Upper lobe of left lung (tissue), 4 donors: ENCODE results near the gene CTSH.

Experiments
- CTCF ChIP-seq, 6 experiments: fragments of 450-650 bp in 4 of 6; fragments of 200-600 bp in 2 of 6; sonication (generic) in 2 of 6; IDR thresholded peaks; one replicate each; pipeline ENCODE4 v1.5.1; 2016 to 2019; ENCODE audit warnings: antibody characterized with exemption in 6 of 6
- EP300 ChIP-seq, 4 donors: sonication (generic); formaldehyde crosslinking; IDR thresholded peaks; one replicate each; pipeline ENCODE4 v1.5.1; 2017; ENCODE audit warnings: antibody characterized with exemption in 4 of 4, control low read depth in 2 of 4
- POLR2A ChIP-seq, 4 donors: fragments of 450-650 bp; IDR thresholded peaks; one replicate each; pipeline ENCODE4 v1.5.1; 2016 to 2017; ENCODE audit warnings: antibody characterized with exemption in 4 of 4, mild to moderate bottlenecking in 2 of 4
- POLR2AphosphoS5 ChIP-seq, 2 donors: sonication (generic); formaldehyde crosslinking; IDR thresholded peaks; one replicate each; pipeline ENCODE4 v1.5.1; 2017; ENCODE audit warnings: antibody characterized with exemption in 2 of 2

DNA sequence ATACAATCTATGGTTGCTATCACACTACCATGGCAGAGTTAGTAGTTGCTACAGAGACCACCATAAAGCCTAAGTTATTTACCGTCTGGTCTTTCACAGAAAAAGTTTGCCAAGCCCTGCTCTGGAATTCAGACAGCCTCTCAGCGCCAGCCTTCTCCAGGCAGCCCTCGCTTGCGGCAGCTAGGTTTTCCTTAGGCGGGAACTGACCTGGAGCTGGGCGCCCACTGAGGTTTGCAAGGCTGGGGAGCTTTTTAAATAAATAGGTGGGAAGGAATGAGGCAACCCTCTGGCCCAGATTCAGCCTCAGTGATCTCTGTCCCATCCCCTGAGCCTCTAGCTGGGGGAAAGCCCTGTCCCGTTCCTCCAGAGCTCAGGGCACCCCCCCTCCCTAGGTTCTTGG is 1.2 kb downstream of the CTSH start:
- TF ChIP-seq POLR2A (IDR thresholded peaks at IDR 0.05): no peak
- TF ChIP-seq CTCF (IDR thresholded peaks at IDR 0.05): no peak
- TF ChIP-seq POLR2AphosphoS5 (IDR thresholded peaks at IDR 0.05): no peak
- no peak for TF ChIP-seq EP300 (IDR thresholded peaks at IDR 0.05)
